Upper lobe of left lung (tissue), 6 donors: ENCODE results near the gene USF2. TPM values are rescaled to one million over a fixed set of nuclear protein-coding genes. Genes with fewer than 3 reads are reported as not detected.
A peak's percentile ranks its signal among the peaks of the same experiment; 100 is the strongest.

ENCODE experiments used
- ATAC-seq, 2 donors: fragments of 200-7000 bp; cut with Tn5 transposase; one replicate each; pipeline ENCODE4 v1.9.1; 2022; ENCODE audit warnings: mild to moderate bottlenecking in 2 of 2, moderate library complexity in 2 of 2; ENCODE audit not compliant: low FRiP score in 2 of 2
- DNase-seq, 2 donors: peaks; one replicate each; pipeline ENCODE4 v3.0.0-alpha.2; 2019 to 2020
- H3K27ac ChIP-seq, 4 donors: fragments of 200-600 bp; sonication (generic); one replicate each; pipeline ENCODE4 v1.5.1; 2016 to 2019
- H3K27me3 ChIP-seq, 4 donors: fragments of 200-600 bp; sonication (generic); one replicate each; pipeline ENCODE4 v1.5.1; 2017 to 2019
- H3K36me3 ChIP-seq, 4 donors: fragments of 200-600 bp; sonication (generic); one replicate each; pipeline ENCODE4 v1.5.1; 2016 to 2019
- H3K4me1 ChIP-seq, 4 donors: fragments of 200-600 bp; sonication (generic); one replicate each; pipeline ENCODE4 v1.5.1; 2018 to 2019
- H3K4me3 ChIP-seq, 4 donors: fragments of 200-600 bp; sonication (generic); one replicate each; pipeline ENCODE4 v1.5.1; 2017 to 2019; ENCODE audit warnings: mild to moderate bottlenecking in 2 of 4, moderate library complexity in 1 of 4
- H3K9me3 ChIP-seq, 4 donors: fragments of 200-600 bp; sonication (generic); one replicate each; pipeline ENCODE4 v1.5.1; 2018 to 2019
- EP300 ChIP-seq, 4 donors: sonication (generic); formaldehyde crosslinking; IDR thresholded peaks; one replicate each; pipeline ENCODE4 v1.5.1; 2017; ENCODE audit warnings: antibody characterized with exemption in 4 of 4, control low read depth in 2 of 4
- POLR2A ChIP-seq, 4 donors: fragments of 450-650 bp; IDR thresholded peaks; one replicate each; pipeline ENCODE4 v1.5.1; 2016 to 2017; ENCODE audit warnings: antibody characterized with exemption in 4 of 4, mild to moderate bottlenecking in 2 of 4
- POLR2AphosphoS5 ChIP-seq, 2 donors: sonication (generic); formaldehyde crosslinking; IDR thresholded peaks; one replicate each; pipeline ENCODE4 v1.5.1; 2017; ENCODE audit warnings: antibody characterized with exemption in 2 of 2
- WGBS, 2 donors: methylation state at CpG; one replicate each; pipeline ENCODE4 v1.1.5; 2017 to 2018; 5-methylcytosine and 5-hydroxymethylcytosine counted together
- total RNA-seq, 6 donors: library from RNA; depleted of rRNA in 4 of 6; stranded (reverse); fragments of >200 nt in 4 of 6; gene quantifications; one replicate each; pipeline versions ENCODE4 v1.1.0 to v1.2.1, GENCODE V29; 2016 to 2021
- TF ChIP-seq, protein P1 (sequence below), 6 experiments: fragments of 450-650 bp in 4 of 6; fragments of 200-600 bp in 2 of 6; sonication (generic) in 2 of 6; IDR thresholded peaks; one replicate each; pipeline ENCODE4 v1.5.1; 2016 to 2019; ENCODE audit warnings: antibody characterized with exemption in 6 of 6
- donor health status: DM: no; HTN: no; CAD: no; lungs with moderate emphysema.
- donor health status: DM: no; HTN: yes; CAD: no; lungs with severe emphysema.

Gene USF2
- total RNA-seq, 6 donors from 2014 or later = 96.7 to 289 (median 175) TPM

DNA sequence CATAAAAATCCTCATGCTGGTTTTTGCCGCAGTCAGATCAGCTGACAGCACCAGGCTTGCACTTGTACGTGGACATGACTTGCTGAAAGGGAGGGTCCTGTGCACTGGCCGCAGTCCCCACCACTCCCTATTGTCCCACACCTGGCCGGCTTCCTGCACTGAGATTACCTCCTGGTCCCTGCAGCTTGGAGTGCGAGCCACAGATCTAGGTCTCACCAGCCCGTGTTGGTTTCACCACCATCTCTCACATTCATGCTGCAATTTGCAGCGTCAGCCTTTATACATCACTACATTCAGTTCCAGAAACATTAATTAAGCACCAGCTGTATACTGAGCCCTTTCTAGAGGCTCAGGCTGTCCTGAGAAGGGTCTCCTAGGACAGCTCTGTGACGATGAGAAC is 45.3 kb downstream of the USF2 start:
- Histone ChIP-seq H3K36me3 (no peaks in the 10 kb centered on the region), H3K4me3 (no peak overlapping the region), H3K27ac (no peak overlapping the region), H3K27me3 (no peaks in the 10 kb centered on the region), H3K9me3 (no peaks in the 10 kb centered on the region), H3K4me1 (peaks cover 2 to 40% (median 20%) of the 10 kb centered on the region in 4 donors)
- ATAC-seq (no peak), DNase-seq (no peak)
- TF ChIP-seq POLR2AphosphoS5 (IDR thresholded peaks at IDR 0.05) = no peak
- WGBS, 2 donors = 88 to 89% methylated on average over 8 of the region's 8 CpGs

DNA sequence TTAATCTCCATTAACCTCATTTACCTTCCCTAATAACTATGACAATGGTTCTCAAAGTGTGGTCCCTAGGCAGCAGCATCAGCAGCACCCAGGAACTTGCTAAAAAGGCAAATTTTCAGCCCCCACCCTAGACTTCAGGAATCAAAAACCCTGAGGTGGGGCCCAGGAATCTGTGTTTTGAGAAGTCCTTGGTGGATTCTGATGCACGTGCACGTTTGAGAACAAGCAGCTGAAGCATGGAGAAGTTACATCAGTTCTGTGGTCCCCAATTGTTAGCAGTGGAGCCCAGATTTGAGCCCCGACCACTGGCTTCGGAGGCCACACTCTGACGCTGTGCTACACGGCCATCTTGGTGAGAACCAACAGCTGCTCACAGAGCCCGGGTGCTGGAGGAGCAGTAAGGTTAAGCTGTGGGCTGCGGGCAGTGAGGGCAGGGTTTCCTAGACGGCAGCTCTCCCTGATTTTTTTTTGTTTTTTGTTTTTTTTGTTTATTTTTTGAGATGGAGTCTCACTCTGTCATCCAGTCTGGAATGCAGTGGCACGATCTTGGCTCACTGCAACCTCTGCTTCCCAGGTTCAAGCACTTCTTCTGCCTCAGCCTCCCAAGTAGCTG is 46.2 kb downstream of the USF2 start:
- Histone ChIP-seq H3K4me1 (peaks cover 6 to 38% (median 20%) of the 10 kb centered on the region in 4 donors), H3K4me3 (no peak overlapping the region), H3K36me3 (no peaks in the 10 kb centered on the region), H3K9me3 (no peaks in the 10 kb centered on the region), H3K27me3 (no peaks in the 10 kb centered on the region), H3K27ac (no peak overlapping the region)
- DNase-seq (no peak), ATAC-seq (no peak)
- no peak for TF ChIP-seq POLR2A (IDR thresholded peaks at IDR 0.05)
- TF ChIP-seq, protein P1, sequence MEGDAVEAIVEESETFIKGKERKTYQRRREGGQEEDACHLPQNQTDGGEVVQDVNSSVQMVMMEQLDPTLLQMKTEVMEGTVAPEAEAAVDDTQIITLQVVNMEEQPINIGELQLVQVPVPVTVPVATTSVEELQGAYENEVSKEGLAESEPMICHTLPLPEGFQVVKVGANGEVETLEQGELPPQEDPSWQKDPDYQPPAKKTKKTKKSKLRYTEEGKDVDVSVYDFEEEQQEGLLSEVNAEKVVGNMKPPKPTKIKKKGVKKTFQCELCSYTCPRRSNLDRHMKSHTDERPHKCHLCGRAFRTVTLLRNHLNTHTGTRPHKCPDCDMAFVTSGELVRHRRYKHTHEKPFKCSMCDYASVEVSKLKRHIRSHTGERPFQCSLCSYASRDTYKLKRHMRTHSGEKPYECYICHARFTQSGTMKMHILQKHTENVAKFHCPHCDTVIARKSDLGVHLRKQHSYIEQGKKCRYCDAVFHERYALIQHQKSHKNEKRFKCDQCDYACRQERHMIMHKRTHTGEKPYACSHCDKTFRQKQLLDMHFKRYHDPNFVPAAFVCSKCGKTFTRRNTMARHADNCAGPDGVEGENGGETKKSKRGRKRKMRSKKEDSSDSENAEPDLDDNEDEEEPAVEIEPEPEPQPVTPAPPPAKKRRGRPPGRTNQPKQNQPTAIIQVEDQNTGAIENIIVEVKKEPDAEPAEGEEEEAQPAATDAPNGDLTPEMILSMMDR (IDR thresholded peaks at IDR 0.05) = no peak
- TF ChIP-seq POLR2AphosphoS5 (IDR thresholded peaks at IDR 0.05) = no peak
- no peak for TF ChIP-seq EP300 (IDR thresholded peaks at IDR 0.05)
- WGBS, 2 donors = 87 to 90% methylated on average over 10 of the region's 10 CpGs

DNA sequence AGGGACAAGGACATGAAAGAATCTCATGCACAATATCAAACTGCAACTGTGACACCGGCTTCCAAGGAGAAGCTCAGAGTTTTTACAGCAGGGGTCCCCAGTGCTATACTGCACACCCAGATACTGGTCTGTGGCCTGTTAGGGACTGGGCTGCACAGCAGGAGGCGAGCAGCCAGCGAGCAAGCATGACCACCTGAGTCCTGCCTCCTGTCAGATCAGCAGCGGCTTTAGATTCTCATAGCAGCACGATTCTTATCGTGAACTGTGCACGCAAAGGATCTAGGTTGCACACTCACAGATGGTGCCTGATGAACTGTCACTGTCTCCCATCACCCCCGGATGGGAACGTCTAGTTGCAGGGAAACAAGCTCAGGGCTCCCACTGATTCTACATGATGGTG is 47.1 kb downstream of the USF2 start:
- 77 to 84% methylated on average over 3 to 9 of the region's 9 CpGs for WGBS, 2 donors
- ATAC-seq = no peak
- TF ChIP-seq POLR2A (IDR thresholded peaks at IDR 0.05) = no peak
- TF ChIP-seq, protein P1 (IDR thresholded peaks at IDR 0.05) = no peak
- no peak for TF ChIP-seq POLR2AphosphoS5 (IDR thresholded peaks at IDR 0.05)
- TF ChIP-seq EP300 (IDR thresholded peaks at IDR 0.05) = no peak

DNA sequence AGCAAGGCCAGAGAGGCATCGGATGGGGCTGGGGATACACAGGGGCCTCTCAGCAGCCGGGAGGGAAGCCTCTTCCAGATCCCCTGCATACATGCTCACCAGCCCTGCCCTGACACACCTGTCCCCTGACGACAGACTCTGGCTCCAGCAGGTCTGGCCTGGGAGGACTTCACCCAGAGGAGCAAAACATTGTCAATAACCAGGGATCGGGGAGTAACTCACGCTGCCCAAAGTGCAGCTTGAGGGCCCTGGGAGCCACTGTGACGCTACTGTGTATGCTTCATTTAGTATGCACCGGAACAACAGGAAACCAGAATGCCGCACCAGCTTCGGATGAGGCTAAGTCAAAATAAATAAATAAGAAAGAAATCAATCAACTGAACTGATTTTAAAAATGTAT is 47.8 kb downstream of the USF2 start:
- Histone ChIP-seq H3K27ac (no peak overlapping the region), H3K4me3 (no peak overlapping the region), H3K9me3 (no peaks in the 10 kb centered on the region), H3K36me3 (no peaks in the 10 kb centered on the region), H3K27me3 (no peaks in the 10 kb centered on the region), H3K4me1 (peaks cover 6 to 31% (median 19%) of the 10 kb centered on the region in 4 donors)
- whole genome bisulfite sequencing, 2 donors = 73 to 76% methylated on average over 8 to 9 of the region's 9 CpGs
- TF ChIP-seq, protein P1 (IDR thresholded peaks at IDR 0.05) = no peak
- TF ChIP-seq EP300 (IDR thresholded peaks at IDR 0.05) = no peak
- TF ChIP-seq POLR2A (IDR thresholded peaks at IDR 0.05) = no peak
- ATAC-seq = no peak
- DNase-seq = no peak

More for the DNA sequence above, 47.1 kb downstream of the USF2 start:
- H3K27me3 ChIP-seq = no peaks in the 10 kb centered on the region
- no peaks in the 10 kb centered on the region for H3K9me3 ChIP-seq
- no peak for DNase-seq
- H3K27ac ChIP-seq = no peak overlapping the region
- H3K4me1 ChIP-seq = peaks cover 6 to 33% (median 19%) of the 10 kb centered on the region in 4 donors
- no peaks in the 10 kb centered on the region for H3K36me3 ChIP-seq
- H3K4me3 ChIP-seq = no peak overlapping the region

DNA sequence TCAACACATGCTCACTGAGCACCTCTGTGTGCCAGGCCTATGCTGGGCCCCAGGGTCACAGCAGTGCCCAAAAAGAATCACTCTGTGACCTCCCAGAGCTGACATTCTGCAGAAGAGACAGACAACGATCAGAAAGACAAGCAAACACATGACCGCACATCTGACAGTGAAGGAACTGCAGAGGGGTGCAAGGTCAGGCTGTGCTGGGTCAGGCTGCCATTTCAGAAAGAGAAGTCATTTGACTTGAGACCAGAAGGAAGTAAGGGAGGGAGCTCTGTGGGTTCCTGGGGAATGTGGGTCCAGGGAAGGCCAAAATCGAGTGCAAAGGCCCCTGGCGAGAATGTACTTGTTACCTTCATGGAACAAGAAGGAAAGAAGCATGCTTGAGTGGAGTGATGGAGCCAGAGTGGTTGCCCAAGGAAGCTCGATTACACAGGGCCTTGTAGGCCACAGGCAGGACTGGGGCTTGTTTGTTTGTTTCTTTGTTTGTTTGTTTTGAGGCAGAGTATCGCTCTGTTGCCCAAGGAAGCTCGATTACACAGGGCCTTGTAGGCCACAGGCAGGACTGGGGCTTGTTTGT is 48.8 kb downstream of the USF2 start:
- no peak overlapping the region for H3K4me3 ChIP-seq
- no peaks in the 10 kb centered on the region for H3K36me3 ChIP-seq
- DNase-seq (peak in 1 of 2 donors; percentile 54), ATAC-seq (peak in 1 of 2 donors; percentile 28)
- 54 to 62% methylated on average over 7 of the region's 7 CpGs for WGBS, 2 donors
- peak overlapping the region; percentile 39 to 70 (median 65) for H3K27ac ChIP-seq
- peak in 1 of 4 donors; percentile 55 for TF ChIP-seq POLR2A (IDR thresholded peaks at IDR 0.05)
- no peak for TF ChIP-seq EP300 (IDR thresholded peaks at IDR 0.05)
- TF ChIP-seq POLR2AphosphoS5 (IDR thresholded peaks at IDR 0.05) = no peak
- TF ChIP-seq, protein P1 (IDR thresholded peaks at IDR 0.05) = no peak
- H3K4me1 ChIP-seq = peaks cover 6 to 31% (median 18%) of the 10 kb centered on the region in 4 donors
- no peaks in the 10 kb centered on the region for H3K27me3 ChIP-seq
- peaks cover 0 to 5% (median 0%) of the 10 kb centered on the region in 4 donors for H3K9me3 ChIP-seq
